Neural cell (in vitro differentiated cells): ENCODE results near the gene PLXNA2.

Experiments
- EP300 ChIP-seq: fragments of 450-650 bp; conservative IDR thresholded peaks from 2 replicates; pipeline ENCODE4 v1.6.1; 2014; ENCODE audit warnings: antibody characterized with exemption, mild to moderate bottlenecking, moderate library complexity; ENCODE audit not compliant: poor library complexity, severe bottlenecking
- TF ChIP-seq, protein P1 (sequence below): fragments of 450-650 bp; IDR thresholded peaks from 2 replicates; pipeline ENCODE4 v1.5.1; 2014; ENCODE audit warnings: antibody characterized with exemption, mild to moderate bottlenecking, moderate library complexity; ENCODE audit not compliant: poor library complexity, severe bottlenecking

DNA sequence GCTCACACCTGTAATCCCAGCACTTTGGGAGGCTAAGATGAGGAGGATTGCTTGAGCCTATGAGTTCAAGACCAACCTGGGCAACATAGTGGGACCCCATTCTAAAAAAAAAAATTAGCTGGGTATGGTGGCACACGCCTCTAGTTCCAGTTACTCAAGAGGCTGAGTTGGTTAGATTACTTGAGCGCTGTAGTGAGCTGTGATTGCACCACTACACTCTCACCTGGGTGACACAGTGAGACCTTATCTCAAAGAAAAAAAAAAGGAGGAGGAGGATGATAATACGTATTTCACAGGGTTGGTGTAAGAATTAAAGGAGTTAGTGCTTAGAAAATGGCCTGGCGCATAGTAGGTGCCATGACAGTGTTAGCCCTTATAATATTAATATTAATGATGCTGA lies 144.1 kb downstream of the PLXNA2 start:
- no peak for TF ChIP-seq EP300
- TF ChIP-seq, protein P1, sequence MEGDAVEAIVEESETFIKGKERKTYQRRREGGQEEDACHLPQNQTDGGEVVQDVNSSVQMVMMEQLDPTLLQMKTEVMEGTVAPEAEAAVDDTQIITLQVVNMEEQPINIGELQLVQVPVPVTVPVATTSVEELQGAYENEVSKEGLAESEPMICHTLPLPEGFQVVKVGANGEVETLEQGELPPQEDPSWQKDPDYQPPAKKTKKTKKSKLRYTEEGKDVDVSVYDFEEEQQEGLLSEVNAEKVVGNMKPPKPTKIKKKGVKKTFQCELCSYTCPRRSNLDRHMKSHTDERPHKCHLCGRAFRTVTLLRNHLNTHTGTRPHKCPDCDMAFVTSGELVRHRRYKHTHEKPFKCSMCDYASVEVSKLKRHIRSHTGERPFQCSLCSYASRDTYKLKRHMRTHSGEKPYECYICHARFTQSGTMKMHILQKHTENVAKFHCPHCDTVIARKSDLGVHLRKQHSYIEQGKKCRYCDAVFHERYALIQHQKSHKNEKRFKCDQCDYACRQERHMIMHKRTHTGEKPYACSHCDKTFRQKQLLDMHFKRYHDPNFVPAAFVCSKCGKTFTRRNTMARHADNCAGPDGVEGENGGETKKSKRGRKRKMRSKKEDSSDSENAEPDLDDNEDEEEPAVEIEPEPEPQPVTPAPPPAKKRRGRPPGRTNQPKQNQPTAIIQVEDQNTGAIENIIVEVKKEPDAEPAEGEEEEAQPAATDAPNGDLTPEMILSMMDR, result no peak
